Fibroblast of upper back skin (primary cell): ENCODE data around the gene C2orf68.
A peak's percentile ranks its signal among the peaks of the same experiment; 100 is the strongest.
"Not testable (repeated sequence)": the region's sequence is repeated elsewhere in the genome, so short reads cannot be mapped to it uniquely, and the experiment has no call there.

Source experiments
- DNase-seq: peaks from one replicate; pipeline ENCODE4 v3.0.0-alpha.2; 2013

C2orf68 gene

DNA sequence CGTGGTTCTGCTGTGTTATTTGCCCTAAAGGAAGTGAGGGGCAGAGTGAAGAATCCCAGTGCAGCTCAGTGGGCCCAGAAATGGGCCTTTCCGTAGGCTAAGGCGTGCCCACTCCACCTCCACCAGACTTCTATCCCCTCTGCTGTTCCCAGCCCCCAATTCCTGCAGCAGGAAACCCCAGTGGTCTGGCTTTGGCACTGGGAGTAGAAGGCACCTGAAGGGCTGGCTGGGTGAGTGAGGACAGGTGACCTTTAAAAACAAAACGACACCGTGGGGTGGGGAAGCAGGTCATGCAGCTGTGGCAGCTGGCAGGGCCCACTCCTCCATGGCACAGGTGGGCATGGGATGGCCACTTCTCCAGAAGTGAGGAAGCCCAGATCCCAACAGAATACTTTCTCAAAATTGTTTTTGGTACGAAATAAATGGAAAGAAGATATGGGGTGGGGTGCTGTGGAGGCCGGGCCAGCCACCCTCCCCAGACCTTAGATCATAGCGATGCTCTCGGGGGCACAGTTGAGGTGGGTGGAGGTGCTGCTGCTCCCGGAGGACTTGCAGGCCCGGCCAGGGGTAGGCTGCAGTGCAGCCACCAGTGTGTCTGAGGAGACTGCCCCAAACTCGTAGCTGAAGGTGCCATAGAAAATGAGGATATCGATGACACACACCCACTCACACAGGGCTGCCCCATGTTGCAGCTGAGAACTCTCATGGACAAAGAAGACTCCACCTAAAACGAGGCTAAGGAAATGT lies 13.1 kb downstream of the C2orf68 start:
- DNase-seq = no peak

- DNase-seq = no peak
These were observed 14.6 kb downstream of the C2orf68 start for GRCh38 chr2:85597241-85597640.

DNA sequence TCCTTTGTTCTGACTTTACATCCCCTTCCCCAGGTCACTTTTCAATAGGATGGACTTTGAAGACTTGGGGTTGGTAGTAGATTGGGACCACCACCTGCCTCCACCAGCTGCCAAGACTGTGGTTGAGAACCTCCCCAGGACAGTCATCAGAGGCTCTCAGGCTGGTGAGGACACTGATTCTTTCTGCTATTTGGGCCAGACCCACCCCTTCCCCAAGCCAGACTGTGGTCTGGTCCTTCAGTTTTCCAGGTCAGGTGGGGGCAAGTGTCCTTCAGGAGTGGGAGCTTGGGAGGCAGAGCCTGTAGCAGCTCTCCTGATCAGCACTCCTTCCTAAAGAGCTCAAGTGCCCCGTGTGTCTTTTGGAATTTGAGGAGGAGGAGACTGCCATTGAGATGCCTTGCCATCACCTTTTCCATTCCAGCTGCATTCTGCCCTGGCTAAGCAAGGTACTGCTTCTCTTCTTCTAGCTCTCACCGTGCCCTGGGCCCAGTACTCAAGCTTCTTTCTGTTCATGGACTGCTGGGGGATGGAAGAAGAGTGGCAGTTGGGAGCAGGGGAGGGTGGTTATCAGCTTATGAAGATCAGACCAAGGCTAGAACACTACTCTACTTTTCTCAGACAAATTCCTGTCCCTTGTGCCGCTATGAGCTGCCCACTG lies 15.3 kb downstream of the C2orf68 start:
- DNase-seq = no peak

- no peak for DNase-seq
These were observed 15.9 kb downstream of the C2orf68 start for GRCh38 chr2:85596026-85596333.

DNA sequence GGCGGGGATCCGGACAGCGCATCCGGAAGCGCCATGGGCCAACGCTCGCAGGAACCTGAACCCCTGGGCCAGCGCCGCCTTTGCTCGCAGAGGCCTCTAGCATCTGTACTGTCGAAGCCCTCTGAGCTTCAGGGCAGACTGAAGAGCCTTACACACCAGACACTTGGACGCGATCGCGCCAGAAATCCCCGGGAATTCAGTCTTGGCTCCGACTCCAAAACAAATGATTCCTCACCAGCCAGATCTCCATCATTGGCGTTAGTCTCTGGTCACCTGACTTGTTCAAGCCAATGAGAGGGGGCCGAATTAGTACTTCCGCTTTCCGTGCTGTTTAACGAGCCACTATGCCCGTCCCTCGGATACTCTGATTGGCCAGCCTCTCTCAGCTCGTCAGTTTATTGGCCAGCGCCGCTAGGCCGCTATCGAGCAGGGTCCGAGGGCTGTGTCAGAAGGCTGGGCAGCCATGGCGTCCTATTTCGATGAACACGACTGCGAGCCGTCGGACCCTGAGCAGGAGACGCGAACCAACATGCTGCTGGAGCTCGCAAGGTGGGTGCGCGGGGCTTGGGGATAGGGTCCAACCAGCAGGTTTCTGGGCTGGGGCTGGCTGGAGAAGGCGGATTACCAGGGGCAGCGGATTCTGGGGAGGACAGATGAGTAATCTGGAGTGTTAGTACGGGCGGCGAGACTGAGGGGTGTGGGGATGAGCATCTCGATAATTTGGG lies 16.4 kb downstream of the C2orf68 start, which contains the start of gene RNF181:
TSS of gene RNF181 (plus strand) at position 445 of the 725 bp plus-strand sequence. CDS start at position 464, 19 bp downstream.
- peak; percentile 99 for DNase-seq

DNA sequence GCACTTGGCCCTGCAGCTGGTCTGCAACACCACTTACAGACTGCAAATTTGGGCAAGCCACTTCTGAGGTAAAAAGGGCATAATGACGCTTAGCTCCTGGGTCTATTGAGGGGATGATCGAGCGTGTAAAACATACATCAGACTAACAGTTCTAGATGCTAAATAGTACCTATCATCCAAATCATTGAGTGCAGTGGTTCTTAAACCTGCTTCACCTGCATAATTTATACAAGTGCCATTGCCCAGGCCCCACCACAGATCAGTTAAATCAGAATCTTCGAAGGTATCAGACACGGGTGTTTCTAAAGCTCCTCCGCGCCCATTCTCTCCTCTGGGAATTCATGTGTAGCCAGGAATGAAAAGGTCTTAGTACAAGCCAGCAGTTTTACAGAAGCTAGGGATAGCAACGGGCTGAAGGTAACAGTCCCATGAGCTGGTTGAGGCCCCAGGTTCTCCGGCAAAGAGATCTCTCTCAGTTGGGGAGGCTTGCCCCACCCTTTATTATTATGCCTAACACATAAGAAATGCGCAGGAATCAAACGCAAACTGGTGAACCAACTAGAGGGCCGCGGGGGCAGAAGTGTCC lies 17.1 kb downstream of the C2orf68 start:
- no peak for DNase-seq

DNA sequence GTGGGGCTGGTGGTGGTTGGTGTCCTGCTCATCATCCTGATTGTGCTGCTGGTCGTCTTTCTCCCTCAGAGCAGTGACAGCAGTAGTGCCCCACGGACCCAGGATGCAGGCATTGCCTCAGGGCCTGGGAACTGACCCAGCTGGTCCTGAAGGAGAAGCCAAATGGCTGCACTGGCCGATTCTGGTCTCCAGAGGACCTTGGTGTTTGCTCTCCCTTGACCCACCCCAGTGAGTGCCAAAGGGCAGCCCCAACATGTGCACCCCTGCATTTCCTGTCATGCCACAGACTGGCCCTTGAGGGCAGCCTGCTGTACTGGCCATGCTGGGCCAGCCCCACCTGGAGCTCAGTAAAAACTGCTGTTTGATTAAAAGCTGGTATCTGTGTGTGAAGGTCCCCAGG lies 18.8 kb downstream of the C2orf68 start:
- no peak for DNase-seq

GRCh38 chr2:85592299-85592698 lies 19.6 kb downstream of the C2orf68 start:
- not testable (repeated sequence) for DNase-seq

GRCh38 chr2:85591563-85591962 lies 20.3 kb downstream of the C2orf68 start:
- no peak for DNase-seq

DNA sequence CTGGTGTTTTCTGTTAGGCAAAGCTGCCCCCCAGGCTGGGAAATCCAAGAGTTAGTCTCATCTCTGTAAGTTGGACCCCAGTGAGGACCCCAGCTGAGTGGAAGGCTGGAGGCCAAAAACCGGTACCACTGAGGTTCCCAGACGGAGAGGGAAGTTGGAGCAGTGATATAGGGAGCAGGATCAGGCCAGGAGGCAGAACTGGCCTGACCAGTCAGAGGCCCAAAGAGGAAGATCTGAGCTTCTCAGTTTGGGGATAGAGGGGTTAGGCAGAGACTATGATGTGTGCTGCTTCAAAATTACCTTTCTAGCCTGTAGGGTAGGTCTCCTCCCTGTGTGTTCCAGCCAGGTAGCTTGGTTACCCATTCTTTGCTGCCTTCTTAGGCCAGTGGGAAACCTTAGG lies 20.9 kb downstream of the C2orf68 start:
- DNase-seq = no peak

- DNase-seq = peak; percentile 92
These were observed 21.7 kb downstream of the C2orf68 start for GRCh38 chr2:85589982-85590791.

GRCh38 chr2:85589181-85589580 lies 22.7 kb downstream of the C2orf68 start:
- DNase-seq = no peak

DNA sequence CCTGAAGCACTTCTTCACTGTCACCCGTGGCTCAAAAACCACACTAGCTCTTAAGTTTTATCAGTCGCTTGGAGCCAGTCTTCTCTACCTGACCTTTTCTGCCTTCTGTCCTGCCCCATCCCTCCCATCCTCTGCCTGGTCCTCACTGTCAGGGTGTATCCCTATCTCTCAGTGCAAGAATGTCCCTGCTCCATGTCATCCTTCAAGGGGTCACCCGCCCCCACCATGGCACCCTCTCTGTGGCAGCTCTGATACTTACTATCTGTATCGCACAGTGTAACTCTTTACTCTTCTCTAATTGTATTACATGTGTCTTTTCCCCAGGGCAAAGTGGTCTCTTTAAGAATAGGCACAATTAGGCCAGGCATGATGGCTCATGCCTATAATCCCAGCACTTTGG lies 23.2 kb downstream of the C2orf68 start:
- no peak for DNase-seq

DNA sequence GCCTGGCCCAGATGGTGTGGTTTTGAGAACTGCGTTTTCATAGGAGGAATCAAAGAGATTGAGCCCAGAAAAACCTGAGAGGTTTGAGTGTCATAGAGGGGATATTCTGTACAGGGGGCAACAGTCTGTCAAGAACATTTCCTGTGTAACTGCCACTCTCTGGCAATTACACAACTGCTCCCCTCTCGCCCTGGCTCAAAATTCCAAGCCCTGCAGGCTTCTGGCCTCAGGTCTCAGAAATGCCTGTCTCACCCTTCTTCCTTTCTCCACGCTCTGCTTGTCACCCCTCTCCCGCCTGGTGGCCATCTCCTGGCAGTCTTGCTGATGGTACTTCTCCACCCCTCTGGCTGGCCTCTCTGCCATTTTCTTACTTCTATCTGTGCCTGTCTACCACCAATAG lies 23.6 kb downstream of the C2orf68 start:
- DNase-seq = no peak

GRCh38 chr2:85585781-85586105 lies 26.1 kb downstream of the C2orf68 start:
- peak; percentile 69 for DNase-seq

DNA sequence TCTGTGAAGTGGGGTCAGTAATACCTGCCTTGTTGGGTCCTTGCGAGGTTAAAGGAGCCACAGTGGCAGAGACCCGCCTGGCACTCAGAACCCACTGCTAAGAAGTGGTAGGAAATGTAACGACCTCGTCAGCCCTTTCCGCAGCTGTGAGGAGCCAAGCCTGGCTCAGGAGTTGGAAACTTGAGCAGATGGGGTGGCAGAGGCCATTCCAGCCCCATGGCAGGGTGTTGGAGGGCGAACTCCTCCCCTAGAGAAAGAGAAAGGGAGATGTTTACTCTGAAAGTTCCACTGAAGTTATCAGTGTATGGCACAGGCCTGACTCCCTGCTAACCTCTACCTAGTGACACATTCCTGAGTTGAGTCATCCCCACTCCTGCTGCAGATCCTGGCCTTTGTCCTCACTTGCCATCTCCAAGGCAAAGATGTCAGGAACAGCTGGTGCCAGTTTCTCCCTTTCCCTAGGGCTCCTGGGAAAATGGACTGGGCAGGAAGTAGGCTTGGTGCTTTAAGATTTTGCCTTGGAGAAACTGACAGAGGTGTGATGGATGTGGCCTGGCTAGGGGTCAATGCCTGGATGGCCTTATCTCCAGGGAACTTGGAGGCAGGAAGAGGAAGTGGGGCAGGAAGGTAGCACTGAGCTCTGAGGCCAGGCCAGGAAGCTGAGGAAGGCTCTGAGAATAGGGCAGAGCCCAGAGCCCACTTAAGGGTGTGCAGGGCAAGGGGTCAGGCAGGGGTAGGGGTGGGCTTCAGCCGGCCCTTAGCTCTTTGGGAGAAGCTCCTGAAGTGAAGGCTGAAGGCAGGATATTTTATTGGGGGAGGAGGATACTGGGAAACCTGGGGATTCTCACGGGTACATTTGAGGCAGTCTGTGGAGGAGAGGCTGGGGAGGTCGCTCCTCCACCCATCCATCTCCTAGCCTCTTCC lies 26.7 kb downstream of the C2orf68 start:
- peak; percentile 52 for DNase-seq

- no peak for DNase-seq
These were observed 27.5 kb downstream of the C2orf68 start, which contains the start of gene VAMP5 for GRCh38 chr2:85584354-85584856. Gene VAMP5, plus strand, starts transcription at chr2:85584431. Its CDS starts 60 bp downstream, at chr2:85584491.

DNA sequence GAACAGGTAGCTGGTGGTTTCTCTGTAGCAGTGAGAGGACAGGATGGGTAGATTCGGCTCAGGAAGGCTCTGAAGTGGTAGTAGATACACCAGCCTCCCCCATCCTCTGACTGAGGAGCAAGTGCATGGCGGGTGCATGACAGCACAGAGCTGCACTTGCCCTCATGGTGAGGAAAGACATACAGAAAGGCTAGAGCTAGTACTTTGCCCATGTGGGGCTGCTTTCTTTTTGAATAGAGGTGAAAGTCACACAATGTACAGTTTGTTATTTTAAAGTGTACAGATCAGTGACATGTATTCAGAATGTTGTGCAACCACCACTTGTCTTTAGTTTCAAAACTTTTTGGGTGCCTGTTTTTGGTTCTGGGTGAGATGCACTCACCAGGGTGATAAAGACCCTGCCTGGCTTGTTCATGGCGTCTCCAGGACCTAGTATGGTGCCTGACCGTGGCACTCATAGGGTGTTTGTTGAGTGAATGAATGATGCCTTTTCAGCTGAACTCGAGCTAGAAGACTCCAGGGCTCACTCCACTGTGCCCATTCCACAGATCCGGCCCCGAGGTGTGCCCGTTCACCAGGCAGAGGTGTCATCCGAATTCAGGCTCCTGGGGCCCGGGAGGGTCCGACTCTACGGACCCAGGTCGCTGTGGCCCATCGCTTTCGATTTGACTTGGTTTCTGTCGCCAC lies 28.1 kb downstream of the C2orf68 start:
- DNase-seq = no peak

DNA sequence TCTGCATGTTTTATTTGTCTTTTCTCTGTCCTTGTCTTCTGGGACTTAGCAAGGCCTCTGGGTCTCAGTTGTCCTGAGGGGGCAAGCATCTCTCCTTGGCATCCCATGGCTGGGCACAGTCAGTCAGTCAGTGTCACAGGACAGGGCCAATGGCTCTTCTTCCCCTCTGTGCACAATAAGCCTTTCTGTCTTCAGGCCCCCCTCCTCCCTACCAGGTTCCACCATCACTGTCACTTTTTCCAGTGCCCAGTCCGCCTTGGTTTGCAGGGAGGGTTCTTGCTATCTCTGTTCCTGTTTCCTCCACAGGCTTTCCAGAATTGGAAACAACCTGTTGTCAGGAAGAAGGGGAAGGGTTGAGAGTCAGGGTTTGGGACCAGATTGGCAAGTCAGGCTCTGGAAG lies 29.4 kb downstream of the C2orf68 start:
- no peak for DNase-seq

GRCh38 chr2:85580206-85580605 lies 31.7 kb downstream of the C2orf68 start:
- no peak for DNase-seq
